B cell (primary cell): Measurements from ENCODE around the gene CHST13.

ENCODE experiments used
- CTCF ChIP-seq: fragments of 200-600 bp; IDR thresholded peaks from one replicate; pipeline ENCODE4 v1.8.0; 2022; ENCODE audit warnings: antibody characterized with exemption, mild to moderate bottlenecking
- EZH2 ChIP-seq: IDR thresholded peaks from 2 replicates; pipeline ENCODE4 v1.6.1; 2012; ENCODE audit warnings: borderline replicate concordance, low read depth, mild to moderate bottlenecking, moderate library complexity, low read length; ENCODE audit not compliant: insufficient read depth, poor library complexity, severe bottlenecking

GRCh38 chr3:126567696-126568438 is 43.9 kb downstream of the CHST13 start:
- TF ChIP-seq EZH2 (no peak), CTCF (no peak)
